HL-60 (cell line): ENCODE results near the gene WNT10A.

Source experiments
- GABPA ChIP-seq: IDR thresholded peaks from 2 replicates; pipeline ENCODE4 v1.6.1; 2012; ENCODE audit warnings: low read depth
- POLR2AphosphoS5 ChIP-seq: IDR thresholded peaks from 2 replicates; pipeline ENCODE4 v1.6.1; 2012; ENCODE audit warnings: low read depth
- TF ChIP-seq, protein P1 (sequence below): IDR thresholded peaks from one replicate; pipeline ENCODE4 v1.5.1; 2011; ENCODE audit warnings: low read length, control low read depth, inconsistent platforms; ENCODE audit not compliant: insufficient read depth
- TF ChIP-seq, protein P2 (sequence below): IDR thresholded peaks from 2 replicates; pipeline ENCODE4 v1.6.1; 2012; ENCODE audit warnings: low read depth; ENCODE audit not compliant: insufficient replicate concordance

DNA sequence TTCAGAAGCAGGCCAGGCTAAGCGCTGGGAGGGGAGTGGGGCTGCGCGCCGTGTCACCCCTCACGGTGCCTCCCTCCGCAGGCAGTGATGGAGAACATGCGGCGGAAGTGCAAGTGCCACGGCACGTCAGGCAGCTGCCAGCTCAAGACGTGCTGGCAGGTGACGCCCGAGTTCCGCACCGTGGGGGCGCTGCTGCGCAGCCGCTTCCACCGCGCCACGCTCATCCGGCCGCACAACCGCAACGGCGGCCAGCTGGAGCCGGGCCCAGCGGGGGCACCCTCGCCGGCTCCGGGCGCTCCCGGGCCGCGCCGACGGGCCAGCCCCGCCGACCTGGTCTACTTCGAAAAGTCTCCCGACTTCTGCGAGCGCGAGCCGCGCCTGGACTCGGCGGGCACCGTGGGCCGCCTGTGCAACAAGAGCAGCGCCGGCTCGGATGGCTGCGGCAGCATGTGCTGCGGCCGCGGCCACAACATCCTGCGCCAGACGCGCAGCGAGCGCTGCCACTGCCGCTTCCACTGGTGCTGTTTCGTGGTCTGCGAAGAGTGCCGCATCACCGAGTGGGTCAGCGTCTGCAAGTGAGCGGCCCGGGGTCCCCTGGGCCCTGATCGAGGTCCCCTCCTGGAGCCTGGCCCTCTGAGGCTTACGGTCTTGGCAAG lies 12.2 kb downstream of the WNT10A start:
- TF ChIP-seq, protein P1, sequence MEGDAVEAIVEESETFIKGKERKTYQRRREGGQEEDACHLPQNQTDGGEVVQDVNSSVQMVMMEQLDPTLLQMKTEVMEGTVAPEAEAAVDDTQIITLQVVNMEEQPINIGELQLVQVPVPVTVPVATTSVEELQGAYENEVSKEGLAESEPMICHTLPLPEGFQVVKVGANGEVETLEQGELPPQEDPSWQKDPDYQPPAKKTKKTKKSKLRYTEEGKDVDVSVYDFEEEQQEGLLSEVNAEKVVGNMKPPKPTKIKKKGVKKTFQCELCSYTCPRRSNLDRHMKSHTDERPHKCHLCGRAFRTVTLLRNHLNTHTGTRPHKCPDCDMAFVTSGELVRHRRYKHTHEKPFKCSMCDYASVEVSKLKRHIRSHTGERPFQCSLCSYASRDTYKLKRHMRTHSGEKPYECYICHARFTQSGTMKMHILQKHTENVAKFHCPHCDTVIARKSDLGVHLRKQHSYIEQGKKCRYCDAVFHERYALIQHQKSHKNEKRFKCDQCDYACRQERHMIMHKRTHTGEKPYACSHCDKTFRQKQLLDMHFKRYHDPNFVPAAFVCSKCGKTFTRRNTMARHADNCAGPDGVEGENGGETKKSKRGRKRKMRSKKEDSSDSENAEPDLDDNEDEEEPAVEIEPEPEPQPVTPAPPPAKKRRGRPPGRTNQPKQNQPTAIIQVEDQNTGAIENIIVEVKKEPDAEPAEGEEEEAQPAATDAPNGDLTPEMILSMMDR: peak; percentile 42
- TF ChIP-seq POLR2AphosphoS5 (peak; percentile 72; the same call in 1 of the 2 replicates), GABPA (no peak)
- TF ChIP-seq, protein P2, sequence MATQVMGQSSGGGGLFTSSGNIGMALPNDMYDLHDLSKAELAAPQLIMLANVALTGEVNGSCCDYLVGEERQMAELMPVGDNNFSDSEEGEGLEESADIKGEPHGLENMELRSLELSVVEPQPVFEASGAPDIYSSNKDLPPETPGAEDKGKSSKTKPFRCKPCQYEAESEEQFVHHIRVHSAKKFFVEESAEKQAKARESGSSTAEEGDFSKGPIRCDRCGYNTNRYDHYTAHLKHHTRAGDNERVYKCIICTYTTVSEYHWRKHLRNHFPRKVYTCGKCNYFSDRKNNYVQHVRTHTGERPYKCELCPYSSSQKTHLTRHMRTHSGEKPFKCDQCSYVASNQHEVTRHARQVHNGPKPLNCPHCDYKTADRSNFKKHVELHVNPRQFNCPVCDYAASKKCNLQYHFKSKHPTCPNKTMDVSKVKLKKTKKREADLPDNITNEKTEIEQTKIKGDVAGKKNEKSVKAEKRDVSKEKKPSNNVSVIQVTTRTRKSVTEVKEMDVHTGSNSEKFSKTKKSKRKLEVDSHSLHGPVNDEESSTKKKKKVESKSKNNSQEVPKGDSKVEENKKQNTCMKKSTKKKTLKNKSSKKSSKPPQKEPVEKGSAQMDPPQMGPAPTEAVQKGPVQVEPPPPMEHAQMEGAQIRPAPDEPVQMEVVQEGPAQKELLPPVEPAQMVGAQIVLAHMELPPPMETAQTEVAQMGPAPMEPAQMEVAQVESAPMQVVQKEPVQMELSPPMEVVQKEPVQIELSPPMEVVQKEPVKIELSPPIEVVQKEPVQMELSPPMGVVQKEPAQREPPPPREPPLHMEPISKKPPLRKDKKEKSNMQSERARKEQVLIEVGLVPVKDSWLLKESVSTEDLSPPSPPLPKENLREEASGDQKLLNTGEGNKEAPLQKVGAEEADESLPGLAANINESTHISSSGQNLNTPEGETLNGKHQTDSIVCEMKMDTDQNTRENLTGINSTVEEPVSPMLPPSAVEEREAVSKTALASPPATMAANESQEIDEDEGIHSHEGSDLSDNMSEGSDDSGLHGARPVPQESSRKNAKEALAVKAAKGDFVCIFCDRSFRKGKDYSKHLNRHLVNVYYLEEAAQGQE: no peak
